ENCODE measurements around the gene TNKS2. TPM values are rescaled to one million over a fixed set of nuclear protein-coding genes. Genes with fewer than 3 reads are reported as not detected.

TNKS2 gene
- total RNA-seq (2016; rRNA removed; fragmentation: Illumina TruSeq; extraction: Trizol) (15.2 and 25.5 TPM in 2 replicates), polyA plus RNA-seq (2011; rRNA removed) (16.9 and 19.4 TPM in 2 replicates), polyA minus RNA-seq (2011; rRNA and poly(A)+ RNA removed; ENCODE audit: low replicate concordance) (24.3 and 26.9 TPM in 2 replicates), Bru-seq, nascent RNA (percentile 93 among the genes with signal in this experiment), BruChase-seq, experiment 1, labeled RNA remaining after a 6-hour chase (percentile 92 among the genes with signal in this experiment), BruChase-seq, experiment 2, labeled RNA remaining after a 2-hour chase (percentile 91 among the genes with signal in this experiment)
- total RNA-seq (2016; cell fraction: cytosol; rRNA removed; fragmentation: Illumina TruSeq; extraction: Trizol; ENCODE audit: low read depth) = 3.4 and 3.5 TPM in 2 replicates
- 14.7 and 23.3 TPM in 2 replicates for total RNA-seq (2016; cell fraction: insoluble cytoplasmic fraction; rRNA removed; fragmentation: Illumina TruSeq; extraction: Trizol)
- 8.9 and 9.0 TPM in 2 replicates for total RNA-seq (2016; cell fraction: membrane; rRNA removed; fragmentation: Illumina TruSeq; extraction: Trizol)
- 24.7 and 28.5 TPM in 2 replicates for total RNA-seq (2016; cell fraction: nucleus; rRNA removed; fragmentation: Illumina TruSeq; extraction: Trizol)
- polyA plus RNA-seq (2011; cell fraction: cytosol; rRNA removed) = 8.1 and 13.3 TPM in 2 replicates
- 18.3 and 21.6 TPM in 2 replicates for polyA plus RNA-seq (2011; cell fraction: nucleus; rRNA removed)
- polyA plus RNA-seq (2012) = 20.8 and 21.9 TPM in 2 replicates
- polyA plus RNA-seq (2016; cell fraction: cytosol; fragmentation: Illumina TruSeq; extraction: Trizol; ENCODE audit: low read depth) = 0.61 and 0.65 TPM in 2 replicates
- polyA plus RNA-seq (2016; cell fraction: insoluble cytoplasmic fraction; fragmentation: Illumina TruSeq; extraction: Trizol; ENCODE audit: low read depth) = 16.9 and 18.5 TPM in 2 replicates
- 2.2 and 3.1 TPM in 2 replicates for polyA plus RNA-seq (2016; cell fraction: membrane; fragmentation: Illumina TruSeq; extraction: Trizol; ENCODE audit: low read depth)
- polyA plus RNA-seq (2016; cell fraction: nucleus; fragmentation: Illumina TruSeq; extraction: Trizol; ENCODE audit: insufficient read depth, low read depth) = 32.1 and 32.3 TPM in 2 replicates
- 29.8 and 30.1 TPM in 2 replicates for polyA minus RNA-seq (2011; cell fraction: cytosol; rRNA and poly(A)+ RNA removed)
- polyA minus RNA-seq (2011; cell fraction: nucleus; rRNA and poly(A)+ RNA removed) = 48.7 and 54.1 TPM in 2 replicates
- long read RNA-seq, experiment 1, partial matches to known transcripts = 7 of 8 reads
- long read RNA-seq, experiment 1, other reads (novel, unspliced or antisense) = 1 of 8 reads
- long read RNA-seq, experiment 2, full-length matches to known transcripts = 3 of 39 reads
- long read RNA-seq, experiment 2, partial matches to known transcripts = 1 of 39 reads
- long read RNA-seq, experiment 2, other reads (novel, unspliced or antisense) = 35 of 39 reads

DNA sequence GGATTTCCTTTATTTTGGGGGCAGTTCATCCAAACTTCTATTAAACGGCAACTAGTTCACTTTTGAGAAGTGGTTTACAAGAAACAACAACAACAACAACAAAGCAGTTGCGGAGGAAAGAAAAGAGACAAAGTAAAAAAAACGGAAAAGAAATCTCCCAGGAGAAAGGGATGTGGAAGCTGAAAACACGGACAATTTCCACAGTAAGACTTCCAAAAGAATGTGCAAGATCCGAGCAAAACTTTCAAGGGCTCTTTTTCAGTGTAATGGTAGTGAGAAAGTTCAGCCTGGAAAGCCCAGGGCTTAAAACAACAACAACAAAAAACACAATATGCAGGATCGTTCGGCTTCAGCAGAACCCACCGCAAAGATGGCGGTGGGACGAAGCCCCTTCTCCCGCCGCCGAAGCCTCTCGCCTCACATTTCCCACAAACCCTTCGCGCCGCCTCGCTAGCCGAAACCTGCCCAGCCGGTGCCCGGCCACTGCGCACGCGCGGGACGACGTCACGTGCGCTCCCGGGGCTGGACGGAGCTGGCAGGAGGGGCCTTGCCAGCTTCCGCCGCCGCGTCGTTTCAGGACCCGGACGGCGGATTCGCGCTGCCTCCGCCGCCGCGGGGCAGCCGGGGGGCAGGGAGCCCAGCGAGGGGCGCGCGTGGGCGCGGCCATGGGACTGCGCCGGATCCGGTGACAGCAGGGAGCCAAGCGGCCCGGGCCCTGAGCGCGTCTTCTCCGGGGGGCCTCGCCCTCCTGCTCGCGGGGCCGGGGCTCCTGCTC is at the start of gene TNKS2:
TSS of gene TNKS2 (plus strand) at position 553 of the 775 bp plus-strand sequence. CDS start 265 bp downstream, outside the sequence.
- Histone ChIP-seq H3K4me3 (replicated peaks in 1 of 3; ENCODE audit: insufficient read depth in 1 of 3, low read depth in 2 of 3, low read length in 3 of 3) (peak within 1 kb of the TSS; percentile 86 to 90 (median 87)), H3K36me3 (replicated peaks in 1 of 2; ENCODE audit: control insufficient read depth in 1 of 2, insufficient read depth in 2 of 2, low read length in 2 of 2) (no peaks in the 10 kb centered on the region; a peak in 1 of 5 replicates), H3K27me3 (ENCODE audit: control insufficient read depth in 1 of 2, insufficient read depth in 2 of 2, low read length in 2 of 2) (no peaks in the 10 kb centered on the region; a peak in 1 of 5 replicates), H3K9ac (ENCODE audit: insufficient read depth, low read depth, low read length) (peak within 1 kb of the TSS; percentile 95), H2AFZ (ENCODE audit: low read length) (peak within 1 kb of the TSS; percentile 91), H3K9me3 (ENCODE audit: low read length) (no peaks in the 10 kb centered on the region), H4K20me1 (ENCODE audit: insufficient read depth, low read length) (peaks cover 27% of the 10 kb centered on the region), H3K4me2 (ENCODE audit: low read depth, low read length) (peak within 1 kb of the TSS; percentile 96), H3K27ac (ENCODE audit: extremely low read length, insufficient read depth, low read length) (peak within 1 kb of the TSS; percentile 90), H3K4me1 (ENCODE audit: insufficient read depth, low read length) (peaks cover 55% of the 10 kb centered on the region), H3K79me2 (ENCODE audit: insufficient read depth, low read length) (peaks cover 46% of the 10 kb centered on the region)
- intact Hi-C loops (cut with micrococcal nuclease; ENCODE audit: unreplicated experiment) (loop anchor here (5.0 kb wide), 1 partner anchor 114 kb away; no protein-coding TSS in a partner anchor), in situ Hi-C loops (cut with HindIII; ENCODE audit: extremely low pct_ligation_motif_present, low pct_unique_long_range_greater_than_20kb) (no loop called here)
- DNase-seq (ENCODE audit: low spot score) (peak; percentile 87), ATAC-seq (peak; percentile 91), FAIRE-seq (peak; percentile 48)
- TSS peak; percentile 98 for BruUV-seq (replicated peaks)
- under 1% methylated on average over 13 of the region's 64 CpGs for WGBS (ENCODE audit: low lambda C conversion rate)
- ChIA-PET CTCF (ENCODE audit: low intra/inter-chr PET ratio, low total read pairs) (no interaction called here), POLR2A (interaction anchor here (0.7 to 2.5 kb wide), 12 partner anchors 10 to 496 kb away, joined by 3 to 11 read pairs (median 4); partner anchors contain the start of genes BTAF1 and PPP1R3C)
- TF ChIP-seq HOXA9 (CRISPR knock-in tag; IDR thresholded peaks at IDR 0.05; ENCODE audit: borderline replicate concordance) (no peak; the same call in 1 of the 2 replicates), NFRKB (IDR thresholded peaks at IDR 0.05) (no peak), NFIC (IDR thresholded peaks at IDR 0.05; ENCODE audit: low read length) (no peak), ZNF768 (CRISPR knock-in tag; IDR thresholded peaks at IDR 0.05) (0 out of 2 replicates have a peak, but pooled peaks have one; percentile 25), ZNF567 (CRISPR knock-in tag; IDR thresholded peaks at IDR 0.05; ENCODE audit: borderline replicate concordance) (peak; percentile 43; the same call in 1 of the 2 replicates), JUNB (CRISPR knock-in tag; IDR thresholded peaks at IDR 0.05; ENCODE audit: borderline replicate concordance) (no peak), KDM4B (CRISPR knock-in tag; IDR thresholded peaks at IDR 0.05) (peak; percentile 50; the same call in 1 of the 2 replicates), ZNF687 (CRISPR knock-in tag; IDR thresholded peaks at IDR 0.05) (peak; percentile 98), ELF1 (CRISPR knock-in tag; IDR thresholded peaks at IDR 0.05) (no peak; the same call in none of the 2 replicates)
- TF ChIP-seq, protein P1, sequence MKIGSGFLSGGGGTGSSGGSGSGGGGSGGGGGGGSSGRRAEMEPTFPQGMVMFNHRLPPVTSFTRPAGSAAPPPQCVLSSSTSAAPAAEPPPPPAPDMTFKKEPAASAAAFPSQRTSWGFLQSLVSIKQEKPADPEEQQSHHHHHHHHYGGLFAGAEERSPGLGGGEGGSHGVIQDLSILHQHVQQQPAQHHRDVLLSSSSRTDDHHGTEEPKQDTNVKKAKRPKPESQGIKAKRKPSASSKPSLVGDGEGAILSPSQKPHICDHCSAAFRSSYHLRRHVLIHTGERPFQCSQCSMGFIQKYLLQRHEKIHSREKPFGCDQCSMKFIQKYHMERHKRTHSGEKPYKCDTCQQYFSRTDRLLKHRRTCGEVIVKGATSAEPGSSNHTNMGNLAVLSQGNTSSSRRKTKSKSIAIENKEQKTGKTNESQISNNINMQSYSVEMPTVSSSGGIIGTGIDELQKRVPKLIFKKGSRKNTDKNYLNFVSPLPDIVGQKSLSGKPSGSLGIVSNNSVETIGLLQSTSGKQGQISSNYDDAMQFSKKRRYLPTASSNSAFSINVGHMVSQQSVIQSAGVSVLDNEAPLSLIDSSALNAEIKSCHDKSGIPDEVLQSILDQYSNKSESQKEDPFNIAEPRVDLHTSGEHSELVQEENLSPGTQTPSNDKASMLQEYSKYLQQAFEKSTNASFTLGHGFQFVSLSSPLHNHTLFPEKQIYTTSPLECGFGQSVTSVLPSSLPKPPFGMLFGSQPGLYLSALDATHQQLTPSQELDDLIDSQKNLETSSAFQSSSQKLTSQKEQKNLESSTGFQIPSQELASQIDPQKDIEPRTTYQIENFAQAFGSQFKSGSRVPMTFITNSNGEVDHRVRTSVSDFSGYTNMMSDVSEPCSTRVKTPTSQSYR (CRISPR knock-in tag; IDR thresholded peaks at IDR 0.05; ENCODE audit: borderline replicate concordance) = no peak; the same call in 1 of the 2 replicates
